Measurements from ENCODE around the gene NEIL1. TPM values are rescaled to one million over a fixed set of nuclear protein-coding genes. Genes with fewer than 3 reads are reported as not detected.
"Not testable (repeated sequence)": the region's sequence is repeated elsewhere in the genome, so short reads cannot be mapped to it uniquely, and the experiment has no call there.

Gene NEIL1
- total and polyA plus RNA-seq, 8 donors, result 9.1 to 97.5 (median 23.2) TPM

GRCh38 chr15:75371901-75372688 is 25.3 kb downstream of the NEIL1 start:
- WGBS, 2 donors, result 94 to 95% methylated on average over 11 of the region's 11 CpGs
- intact Hi-C loops (cut with DNase I), result no loop called here

GRCh38 chr15:75380773-75381172 is 33.9 kb downstream of the NEIL1 start:
- no peak for TF ChIP-seq CTCF (IDR thresholded peaks at IDR 0.05)
- no peak for DNase-seq
- no peak for ATAC-seq
- H3K27me3 ChIP-seq, result no peaks in the 10 kb centered on the region
- no peak overlapping the region for H3K4me3 ChIP-seq
- no peaks in the 10 kb centered on the region for H3K9me3 ChIP-seq
- 77 to 79% methylated on average over 4 of the region's 4 CpGs for WGBS, 2 donors
- H3K27ac ChIP-seq, result no peak overlapping the region
- no peaks in the 10 kb centered on the region for H3K4me1 ChIP-seq
- H3K36me3 ChIP-seq, result peaks cover 0 to 68% (median 32%) of the 10 kb centered on the region in 3 donors
- FAIRE-seq, result no peak
- intact Hi-C loops (cut with DNase I), result no loop called here

More at GRCh38 chr15:75371901-75372688, 25.3 kb downstream of the NEIL1 start:
- DNase-seq (no peak), FAIRE-seq (no peak), ATAC-seq (no peak)
- Histone ChIP-seq H3K4me3 (no peak overlapping the region), H3K4me1 (peaks cover 6 to 17% (median 10%) of the 10 kb centered on the region in 3 donors), H3K27me3 (no peaks in the 10 kb centered on the region), H3K27ac (no peak overlapping the region), H3K36me3 (peaks cover 0 to 14% (median 13%) of the 10 kb centered on the region in 3 donors), H3K9me3 (no peaks in the 10 kb centered on the region)
- TF ChIP-seq CTCF (IDR thresholded peaks at IDR 0.05), result no peak

- H3K27me3 ChIP-seq; DNase-seq; H3K4me3 ChIP-seq; H3K9me3 ChIP-seq; intact Hi-C loops (cut with DNase I); FAIRE-seq; H3K27ac ChIP-seq; H3K4me1 ChIP-seq: not testable (repeated sequence)
- 36 to 38% methylated on average over 5 of the region's 5 CpGs for WGBS, 2 donors
- ATAC-seq, result peak in 1 of 4 donors; percentile 18
- peaks cover 0 to 81% (median 44%) of the 10 kb centered on the region in 3 donors for H3K36me3 ChIP-seq
Measured at GRCh38 chr15:75383986-75384385, 37.1 kb downstream of the NEIL1 start.

- no peak overlapping the region for H3K4me3 ChIP-seq
- no peaks in the 10 kb centered on the region for H3K27me3 ChIP-seq
- peaks cover 4 to 74% (median 44%) of the 10 kb centered on the region in 3 donors for H3K36me3 ChIP-seq
- intact Hi-C loops (cut with DNase I), result no loop called here
- DNase-seq (no peak), ATAC-seq (no peak), FAIRE-seq (no peak)
- H3K27ac ChIP-seq, result no peak overlapping the region
- no peak for TF ChIP-seq CTCF (IDR thresholded peaks at IDR 0.05)
- 44 to 48% methylated on average over 1 of the region's 1 CpG for WGBS, 2 donors
- no peaks in the 10 kb centered on the region for H3K4me1 ChIP-seq
- no peaks in the 10 kb centered on the region for H3K9me3 ChIP-seq
Measured at GRCh38 chr15:75389791-75390382, 43.0 kb downstream of the NEIL1 start.

- no peak for TF ChIP-seq CTCF (IDR thresholded peaks at IDR 0.05)
- no peaks in the 10 kb centered on the region for H3K4me1 ChIP-seq
- no peak for DNase-seq
- ATAC-seq, result no peak
- H3K27me3 ChIP-seq, result no peaks in the 10 kb centered on the region
- intact Hi-C loops (cut with DNase I), result no loop called here
- H3K36me3 ChIP-seq, result peaks cover 0 to 64% (median 37%) of the 10 kb centered on the region in 3 donors
- no peak for FAIRE-seq
- no peak overlapping the region for H3K27ac ChIP-seq
- H3K4me3 ChIP-seq, result no peak overlapping the region
- H3K9me3 ChIP-seq, result no peaks in the 10 kb centered on the region
- 85% methylated on average over 2 of the region's 2 CpGs for WGBS, 2 donors
Measured at GRCh38 chr15:75397494-75397893, 50.7 kb downstream of the NEIL1 start.

Data from pancreas (tissue), 10 donors.